Fibroblast of lung (primary cell): ENCODE data around the gene ZNF41.

Source experiments
- EZH2 ChIP-seq: IDR thresholded peaks from 2 replicates; pipeline ENCODE4 v1.5.1; 2012; ENCODE audit warnings: low read length, control low read depth, mild to moderate bottlenecking; ENCODE audit errors: missing control alignments
- TF ChIP-seq, protein P1 (sequence below), 2 donors: IDR thresholded peaks in 1 of 2; conservative IDR thresholded peaks in 1 of 2; 1 replicate in 1 of 2; 2 replicates in 1 of 2; pipeline ENCODE4 v1.5.1; 2011 to 2012; ENCODE audit warnings: low read length in 2 of 2, control low read depth in 1 of 2, inconsistent platforms in 1 of 2, low read depth in 1 of 2, mild to moderate bottlenecking in 1 of 2

- TF ChIP-seq, protein P1, sequence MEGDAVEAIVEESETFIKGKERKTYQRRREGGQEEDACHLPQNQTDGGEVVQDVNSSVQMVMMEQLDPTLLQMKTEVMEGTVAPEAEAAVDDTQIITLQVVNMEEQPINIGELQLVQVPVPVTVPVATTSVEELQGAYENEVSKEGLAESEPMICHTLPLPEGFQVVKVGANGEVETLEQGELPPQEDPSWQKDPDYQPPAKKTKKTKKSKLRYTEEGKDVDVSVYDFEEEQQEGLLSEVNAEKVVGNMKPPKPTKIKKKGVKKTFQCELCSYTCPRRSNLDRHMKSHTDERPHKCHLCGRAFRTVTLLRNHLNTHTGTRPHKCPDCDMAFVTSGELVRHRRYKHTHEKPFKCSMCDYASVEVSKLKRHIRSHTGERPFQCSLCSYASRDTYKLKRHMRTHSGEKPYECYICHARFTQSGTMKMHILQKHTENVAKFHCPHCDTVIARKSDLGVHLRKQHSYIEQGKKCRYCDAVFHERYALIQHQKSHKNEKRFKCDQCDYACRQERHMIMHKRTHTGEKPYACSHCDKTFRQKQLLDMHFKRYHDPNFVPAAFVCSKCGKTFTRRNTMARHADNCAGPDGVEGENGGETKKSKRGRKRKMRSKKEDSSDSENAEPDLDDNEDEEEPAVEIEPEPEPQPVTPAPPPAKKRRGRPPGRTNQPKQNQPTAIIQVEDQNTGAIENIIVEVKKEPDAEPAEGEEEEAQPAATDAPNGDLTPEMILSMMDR (conservative IDR thresholded peaks at IDR 0.05 in 1 of 2, IDR thresholded peaks at IDR 0.05 in 1 of 2; ENCODE audit: low read depth in 1 of 2, low read length in 2 of 2), result no peak
- TF ChIP-seq EZH2, result no peak
Observed at GRCh38 chrX:47413179-47413594, 69.8 kb downstream of the ZNF41 start.
